GM13977 (cell line): Measurements from ENCODE around the gene HPCAL1.

Source experiments
- DNase-seq: peaks from one replicate; pipeline ENCODE4 v3.0.0; 2012; ENCODE audit warnings: low spot score
- in situ Hi-C: fragments of 300-500 bp; cut with MboI; formaldehyde crosslinking; loops from one replicate; pipeline ENCODE4 v1.12.0; 2022; ENCODE audit warnings: low sequenced_read_pairs, low pct_unique_long_range_greater_than_20kb, mixed read lengths, inconsistent platforms; ENCODE audit not compliant: unreplicated experiment
- TF ChIP-seq, protein P1 (sequence below): IDR thresholded peaks from 2 replicates; pipeline ENCODE4 v1.5.1; 2012; ENCODE audit warnings: mild to moderate bottlenecking, control low read depth; ENCODE audit not compliant: insufficient read depth; ENCODE audit errors: extremely low read depth, missing control alignments

HPCAL1 gene

DNA sequence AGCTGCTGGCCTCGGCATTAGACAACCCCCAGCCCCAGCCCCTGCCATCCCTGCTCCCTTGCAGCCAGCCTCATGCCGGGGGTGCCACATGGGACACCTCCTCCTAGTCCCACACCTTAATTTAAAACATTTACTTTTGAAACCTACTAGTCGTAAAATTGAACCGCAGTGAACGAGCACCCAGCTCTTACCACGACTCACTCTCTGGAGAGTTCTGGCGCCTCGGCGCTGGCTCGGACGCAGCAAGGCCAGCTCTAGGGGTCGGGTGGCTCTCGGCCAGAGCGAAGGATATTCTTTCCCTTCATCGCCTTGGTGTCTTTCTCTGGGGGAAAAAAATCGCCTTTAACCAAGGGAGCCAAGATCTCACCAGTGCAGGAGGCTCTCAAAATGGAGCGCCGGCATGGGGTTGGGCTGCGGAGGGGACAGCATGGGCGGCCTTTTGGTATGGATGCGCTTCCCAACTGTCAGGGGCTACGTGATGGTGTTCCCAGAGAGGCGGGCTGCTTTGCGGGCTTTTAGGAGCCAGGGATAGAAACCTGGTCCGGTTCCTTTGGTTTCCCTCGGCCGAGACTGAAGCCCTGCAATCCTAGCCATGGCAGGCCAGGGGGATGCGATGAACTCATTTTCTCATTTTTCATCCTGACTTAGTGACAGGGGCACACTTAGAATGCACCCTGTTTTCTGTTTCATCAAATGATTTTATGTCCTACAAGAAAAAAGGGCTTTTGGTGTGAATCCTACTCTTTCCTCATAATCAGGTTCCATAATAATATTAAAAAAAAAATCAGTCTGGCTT is 2.0 kb downstream of the HPCAL1 start:
- no peak for DNase-seq
- in situ Hi-C loops, result no loop called here
- TF ChIP-seq, protein P1, sequence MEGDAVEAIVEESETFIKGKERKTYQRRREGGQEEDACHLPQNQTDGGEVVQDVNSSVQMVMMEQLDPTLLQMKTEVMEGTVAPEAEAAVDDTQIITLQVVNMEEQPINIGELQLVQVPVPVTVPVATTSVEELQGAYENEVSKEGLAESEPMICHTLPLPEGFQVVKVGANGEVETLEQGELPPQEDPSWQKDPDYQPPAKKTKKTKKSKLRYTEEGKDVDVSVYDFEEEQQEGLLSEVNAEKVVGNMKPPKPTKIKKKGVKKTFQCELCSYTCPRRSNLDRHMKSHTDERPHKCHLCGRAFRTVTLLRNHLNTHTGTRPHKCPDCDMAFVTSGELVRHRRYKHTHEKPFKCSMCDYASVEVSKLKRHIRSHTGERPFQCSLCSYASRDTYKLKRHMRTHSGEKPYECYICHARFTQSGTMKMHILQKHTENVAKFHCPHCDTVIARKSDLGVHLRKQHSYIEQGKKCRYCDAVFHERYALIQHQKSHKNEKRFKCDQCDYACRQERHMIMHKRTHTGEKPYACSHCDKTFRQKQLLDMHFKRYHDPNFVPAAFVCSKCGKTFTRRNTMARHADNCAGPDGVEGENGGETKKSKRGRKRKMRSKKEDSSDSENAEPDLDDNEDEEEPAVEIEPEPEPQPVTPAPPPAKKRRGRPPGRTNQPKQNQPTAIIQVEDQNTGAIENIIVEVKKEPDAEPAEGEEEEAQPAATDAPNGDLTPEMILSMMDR, result no peak

DNA sequence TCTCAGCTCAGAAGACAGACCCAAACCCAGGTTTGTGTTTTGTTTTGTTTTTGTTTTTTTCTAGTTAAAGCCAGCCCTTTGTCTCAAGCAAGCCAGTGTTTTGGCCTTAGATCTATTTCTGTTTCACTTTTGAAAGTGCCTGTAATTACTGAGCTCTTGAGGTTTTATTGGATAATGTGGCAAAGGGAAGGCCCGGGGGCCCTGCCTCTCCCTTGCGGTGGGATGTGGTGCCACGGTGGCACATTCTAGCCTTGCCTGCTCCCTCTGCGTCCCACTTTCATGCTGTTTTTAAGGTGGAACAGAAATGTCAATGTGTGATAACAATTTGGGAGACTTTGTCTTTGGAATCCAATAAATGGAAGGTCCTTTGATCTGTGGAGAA is 2.5 kb downstream of the HPCAL1 start:
- in situ Hi-C loops, result no loop called here
- DNase-seq, result no peak
- TF ChIP-seq, protein P1, result no peak

DNA sequence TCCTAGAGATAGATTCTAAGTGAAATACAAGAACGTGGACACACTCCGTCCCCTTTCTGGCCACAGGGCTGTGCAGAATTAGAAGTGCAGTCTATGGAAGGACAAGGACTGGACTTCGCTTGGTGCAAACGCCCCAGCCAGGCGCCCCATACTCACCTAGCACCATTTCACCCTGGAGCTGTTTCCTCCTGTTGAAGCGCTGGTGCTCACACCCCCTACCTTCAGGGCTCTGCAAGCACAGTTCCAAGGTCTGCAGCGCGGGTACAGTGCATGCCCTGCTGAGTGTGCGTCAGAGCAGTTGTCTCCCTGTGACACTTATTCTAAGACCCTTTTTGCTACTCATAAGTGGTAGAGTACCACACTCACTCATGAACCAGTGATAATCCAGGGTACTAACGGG is 3.0 kb downstream of the HPCAL1 start:
- DNase-seq, result no peak
- in situ Hi-C loops, result no loop called here
- TF ChIP-seq, protein P1, result no peak

DNA sequence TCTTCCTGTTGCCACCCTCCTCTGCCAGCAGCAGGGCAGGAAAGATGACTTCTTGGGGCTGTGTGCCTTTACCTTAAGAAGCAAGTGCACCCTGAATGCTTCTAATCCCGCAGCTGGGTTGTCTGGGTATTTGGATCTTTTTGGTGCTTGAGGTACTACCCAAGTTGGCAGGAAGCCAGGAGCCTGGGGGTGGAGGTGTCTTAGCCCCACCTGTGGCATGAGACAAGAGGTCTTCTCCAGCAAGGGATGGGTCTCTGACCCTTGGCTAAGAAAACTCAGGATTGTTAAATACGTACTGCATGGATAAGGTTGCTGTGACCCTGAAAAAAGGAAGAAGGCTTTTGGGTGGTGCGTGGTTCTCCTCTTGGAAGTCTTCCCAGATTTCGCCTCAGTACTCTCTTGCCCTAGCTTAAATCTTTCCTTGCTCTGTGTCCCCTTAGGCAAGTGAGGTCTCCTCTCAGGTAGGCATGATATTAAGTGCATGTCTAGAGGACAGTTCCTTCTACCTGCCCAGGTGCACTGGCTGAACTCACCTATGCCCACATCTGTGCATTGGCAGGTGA is 4.3 kb downstream of the HPCAL1 start:
- DNase-seq, result no peak
- in situ Hi-C loops, result no loop called here
- TF ChIP-seq, protein P1, result no peak

DNA sequence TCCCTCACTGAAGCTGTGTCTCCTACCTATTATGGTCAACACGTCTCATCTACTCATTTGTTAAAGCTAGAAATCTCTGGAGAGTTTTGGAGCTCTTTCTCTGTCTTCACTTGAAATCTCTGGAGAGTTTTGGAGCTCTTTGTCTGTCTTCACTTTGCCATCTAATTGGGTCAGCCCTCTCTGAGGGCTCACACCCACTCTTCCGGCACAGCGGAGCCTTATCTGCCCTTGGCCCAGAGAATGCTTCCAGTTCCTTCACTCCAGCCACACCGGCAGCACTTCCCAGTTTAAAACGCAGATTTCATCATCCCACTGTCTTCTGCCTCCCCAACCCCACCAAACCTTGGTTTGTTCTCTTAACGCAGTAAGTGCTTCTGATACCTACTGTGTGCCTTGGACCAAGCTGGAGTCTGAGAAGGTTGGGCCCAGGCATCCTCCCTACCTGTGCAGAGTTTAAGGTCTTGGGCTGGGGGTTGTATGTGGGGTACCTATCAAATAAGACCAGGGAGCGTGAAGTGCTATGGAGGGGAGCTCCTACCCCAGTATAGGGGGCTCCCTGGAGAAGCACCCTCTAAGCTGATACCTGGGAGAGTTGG is 5.0 kb downstream of the HPCAL1 start:
- in situ Hi-C loops, result no loop called here
- TF ChIP-seq, protein P1, result no peak
- no peak for DNase-seq

DNA sequence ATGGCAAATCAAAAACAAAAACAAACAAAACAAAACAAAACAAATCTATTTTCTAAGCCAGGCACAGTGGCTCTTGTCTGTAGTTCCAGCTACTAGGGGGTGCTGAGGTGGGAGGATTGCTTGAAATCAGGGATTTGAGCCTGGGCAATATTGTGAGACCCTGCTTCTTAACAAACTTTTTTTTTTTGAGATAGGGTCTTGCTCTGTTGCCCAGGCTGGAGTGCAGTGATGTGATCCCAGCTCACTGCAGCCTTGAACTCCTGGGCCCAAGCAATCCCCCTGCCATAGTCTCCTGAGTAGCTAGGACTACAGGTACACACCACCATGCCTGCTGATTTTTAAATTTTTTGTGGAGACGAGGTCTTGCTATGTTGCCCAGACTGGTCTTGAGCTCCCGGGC is 6.2 kb downstream of the HPCAL1 start:
- TF ChIP-seq, protein P1, result no peak
- in situ Hi-C loops, result no loop called here

More for the DNA sequence above, 6.2 kb downstream of the HPCAL1 start:
- DNase-seq, result no peak
